GM12878 (cell line): ENCODE data around the gene RAET1E. TPM values are rescaled to one million over a fixed set of nuclear protein-coding genes. Genes with fewer than 3 reads are reported as not detected.

Source experiments
- ATAC-seq: fragments of 200-7000 bp; cut with Tn5 transposase; 3 replicates; pipeline ENCODE4 v1.9.1; 2020; ENCODE audit warnings: mild to moderate bottlenecking, moderate library complexity
- BruUV-seq: library from RNA; stranded (reverse); fragments of 400-500 nt; replicated peaks from 2 replicates; lab custom pipeline; 2021; lab: Mats Ljungman, UMichigan
- CTCF ChIA-PET: fragments of 300-600 bp; sonication (Branson Sonifier 250); formaldehyde crosslinking; extraction: SDS; loops from one replicate; lab custom pipeline; 2021; ENCODE audit warnings: inconsistent platforms; lab: Yijun Ruan, JAX
- POLR2A ChIA-PET: fragments of 350-600 bp; formaldehyde crosslinking; extraction: SDS; loops from one replicate; lab custom pipeline; 2021; ENCODE audit warnings: inconsistent platforms; lab: Charles Lee
- RAD21 ChIA-PET: fragments of 300-600 bp; sonication (Branson Sonifier 250); formaldehyde crosslinking; loops from one replicate; lab custom pipeline; 2023; ENCODE audit warnings: antibody characterized with exemption; ENCODE audit not compliant: unreplicated experiment; lab: Charles Lee
- SMC1A ChIA-PET: fragments of 300-600 bp; sonication (Branson Sonifier 250); formaldehyde crosslinking; loops from one replicate; lab custom pipeline; 2023; ENCODE audit not compliant: unreplicated experiment, uncharacterized antibody; lab: Charles Lee
- DNase-seq: peaks from one replicate; pipeline ENCODE4 v3.0.0-alpha.2; 2011; ENCODE audit warnings: low read depth, low spot score
- FAIRE-seq: peaks from 3 replicates; lab custom pipeline; 2011; peaks lifted over from hg19 to GRCh38; lab: Jason Lieb, UNC
- H2AFZ ChIP-seq: 2 replicates; pipeline ENCODE4 v1.6.0; 2011; ENCODE audit warnings: low read depth, low read length, control low read depth; ENCODE audit not compliant: control insufficient read depth
- H3K27ac ChIP-seq: 2 replicates; pipeline ENCODE4 v1.5.1; 2011; ENCODE audit warnings: control low read depth; ENCODE audit not compliant: control insufficient read depth, insufficient read depth
- H3K27me3 ChIP-seq, 2 experiments: replicated peaks in 1 of 2; 2 replicates each; pipeline versions ENCODE4 v1.6.0 to v1.6.1; 2011; ENCODE audit warnings: low read length in 1 of 2; ENCODE audit not compliant: control insufficient read depth in 2 of 2, insufficient read depth in 2 of 2
- H3K36me3 ChIP-seq, 2 experiments: 2 replicates each; pipeline ENCODE4 v1.5.1; 2011; ENCODE audit warnings: low read length in 1 of 2; ENCODE audit not compliant: control insufficient read depth in 2 of 2, insufficient read depth in 2 of 2
- H3K4me1 ChIP-seq: 2 replicates; pipeline ENCODE4 v1.6.1; 2011; ENCODE audit warnings: mild to moderate bottlenecking, low read length, moderate library complexity, mixed read lengths; ENCODE audit not compliant: control insufficient read depth, insufficient read depth
- H3K4me2 ChIP-seq: 2 replicates; pipeline ENCODE4 v1.6.0; 2011; ENCODE audit warnings: control low read depth; ENCODE audit not compliant: control insufficient read depth, insufficient read depth
- H3K4me3 ChIP-seq: fragments of 200-600 bp; sonication (generic); 2 replicates; pipeline ENCODE4 v1.5.1; 2016
- H3K79me2 ChIP-seq: 2 replicates; pipeline ENCODE4 v1.6.0; 2011; ENCODE audit warnings: low read length; ENCODE audit not compliant: control insufficient read depth, insufficient read depth
- H3K9ac ChIP-seq: 2 replicates; pipeline ENCODE4 v1.8.0; 2011; ENCODE audit warnings: low read length, control low read depth, mixed read lengths; ENCODE audit not compliant: control insufficient read depth, insufficient read depth
- H3K9me3 ChIP-seq: replicated peaks from 3 replicates; pipeline ENCODE4 v1.5.1; 2011; ENCODE audit warnings: mild to moderate bottlenecking, low read length; ENCODE audit not compliant: control insufficient read depth, insufficient read depth
- H4K20me1 ChIP-seq: 2 replicates; pipeline ENCODE4 v1.6.0; 2011; ENCODE audit not compliant: control insufficient read depth, insufficient read depth
- BRCA1 ChIP-seq: IDR thresholded peaks from 2 replicates; pipeline ENCODE4 v1.6.1; 2011; ENCODE audit warnings: low read depth, low read length, improper control_type of control experiment
- HDGF ChIP-seq: fragments of 450-650 bp; IDR thresholded peaks from 2 replicates; pipeline ENCODE4 v1.6.1; 2016; ENCODE audit warnings: antibody characterized with exemption
- PML ChIP-seq: IDR thresholded peaks from 2 replicates; pipeline ENCODE4 v1.6.1; 2012; ENCODE audit warnings: low read length, inconsistent platforms
- RB1 ChIP-seq: fragments of 450-650 bp; formaldehyde crosslinking; IDR thresholded peaks from 2 replicates; pipeline ENCODE4 v1.6.1; 2017; ENCODE audit warnings: mild to moderate bottlenecking, borderline replicate concordance
- SIX5 ChIP-seq: IDR thresholded peaks from 2 replicates; pipeline ENCODE4 v1.6.1; 2011; ENCODE audit warnings: mild to moderate bottlenecking, low read depth, low read length, moderate library complexity; ENCODE audit not compliant: severe bottlenecking
- SMAD1 ChIP-seq: fragments of 450-650 bp; IDR thresholded peaks from 2 replicates; pipeline ENCODE4 v1.6.1; 2018; ENCODE audit warnings: mild to moderate bottlenecking, low read depth; ENCODE audit not compliant: partially characterized antibody
- SUZ12 ChIP-seq: fragments of 200-600 bp; sonication (generic); IDR thresholded peaks from one replicate; pipeline ENCODE4 v1.6.1; 2018; ENCODE audit warnings: antibody characterized with exemption, mild to moderate bottlenecking; ENCODE audit not compliant: unreplicated experiment
- YY1 ChIP-seq: IDR thresholded peaks from 2 replicates; pipeline ENCODE4 v1.6.1; 2011; ENCODE audit warnings: low read depth, mild to moderate bottlenecking, low read length
- ZNF622 ChIP-seq: fragments of 450-650 bp; IDR thresholded peaks from 2 replicates; pipeline ENCODE4 v1.6.1; 2017; ENCODE audit warnings: mild to moderate bottlenecking, inconsistent platforms
- WGBS: methylation state at CpG from one replicate; pipeline ENCODE4 v1.1.6; 2016; ENCODE audit warnings: low lambda C conversion rate; ENCODE audit not compliant: insufficient replicate concordance, insufficient coverage; ENCODE audit errors: missing lambda C conversion rate; 5-methylcytosine and 5-hydroxymethylcytosine counted together
- in situ Hi-C: fragments of 300-500 bp; cut with MboI; formaldehyde crosslinking; loops from 9 replicates; pipeline ENCODE4 v1.14.3; 2018; ENCODE audit warnings: mixed read lengths
- intact Hi-C: fragments of 100-400 bp; cut with micrococcal nuclease; formaldehyde crosslinking; loops from one replicate; pipeline ENCODE4 v1.14.2; 2022; ENCODE audit not compliant: unreplicated experiment
- polyA plus RNA-seq, 11 experiments: library from polyadenylated mRNA; depleted of rRNA in 4 of 11; unstranded in 6 of 11; stranded (reverse) in 5 of 11; fragments of >200 nt; fragmentation: Nextera tagmentation in 4 of 11; fragmentation: Illumina TruSeq in 1 of 11; extraction: Ambion mirVana in 4 of 11; extraction: Trizol in 1 of 11; gene quantifications; 1 replicate in 1 of 11; 2 replicates in 10 of 11; pipeline versions ENCODE4 v1.2.1 to v1.2.3, GENCODE V29; 2011 to 2016; ENCODE audit warnings: inconsistent platforms in 2 of 11, missing spikeins in 2 of 11, low read depth in 1 of 11
- total RNA-seq, 4 experiments: library from RNA; depleted of rRNA in 3 of 4; stranded (reverse); fragments of >200 nt in 3 of 4; fragmentation: Illumina TruSeq in 1 of 4; extraction: Trizol in 1 of 4; gene quantifications; 2 replicates each; pipeline versions ENCODE4 v1.2.1 to v1.2.3, GENCODE V29; 2013 to 2021
- TF ChIP-seq, protein P1 (sequence below): fragments of 450-650 bp; IDR thresholded peaks from 2 replicates; pipeline ENCODE4 v1.6.1; 2016; ENCODE audit warnings: mild to moderate bottlenecking
- TF ChIP-seq, protein P2 (sequence below): fragments of 450-650 bp; conservative IDR thresholded peaks from 2 replicates; pipeline ENCODE4 v1.6.1; 2017; ENCODE audit warnings: mild to moderate bottlenecking, moderate library complexity

RAET1E gene
- total and polyA plus RNA-seq, 10 of the 15 experiments (the other 5 are each of a cell fraction or from before 2014, with no cell fraction given) = not detected

- SMC1A ChIA-PET = no interaction called here
- Histone ChIP-seq H3K79me2 (no peaks in the 10 kb centered on the region), H3K36me3 (no peaks in the 10 kb centered on the region), H3K4me1 (no peaks in the 10 kb centered on the region), H3K4me2 (no peak overlapping the region), H3K27ac (no peak overlapping the region), H2AFZ (no peak overlapping the region), H3K9me3 (no peaks in the 10 kb centered on the region; the same call in 2 of the 3 replicates), H3K4me3 (no peak overlapping the region), H3K27me3 (peaks cover 0 to 2% of the 10 kb centered on the region in 2 experiments; a peak in 3 of 4 replicates), H3K9ac (no peak overlapping the region), H4K20me1 (no peaks in the 10 kb centered on the region; the same call in 1 of the 2 replicates)
- POLR2A ChIA-PET = no interaction called here
- intact Hi-C loops (no loop called here), in situ Hi-C loops (no loop called here)
- RAD21 ChIA-PET = no interaction called here
- TF ChIP-seq YY1 = no peak
- no peak for TF ChIP-seq ZNF622
- TF ChIP-seq, protein P1, sequence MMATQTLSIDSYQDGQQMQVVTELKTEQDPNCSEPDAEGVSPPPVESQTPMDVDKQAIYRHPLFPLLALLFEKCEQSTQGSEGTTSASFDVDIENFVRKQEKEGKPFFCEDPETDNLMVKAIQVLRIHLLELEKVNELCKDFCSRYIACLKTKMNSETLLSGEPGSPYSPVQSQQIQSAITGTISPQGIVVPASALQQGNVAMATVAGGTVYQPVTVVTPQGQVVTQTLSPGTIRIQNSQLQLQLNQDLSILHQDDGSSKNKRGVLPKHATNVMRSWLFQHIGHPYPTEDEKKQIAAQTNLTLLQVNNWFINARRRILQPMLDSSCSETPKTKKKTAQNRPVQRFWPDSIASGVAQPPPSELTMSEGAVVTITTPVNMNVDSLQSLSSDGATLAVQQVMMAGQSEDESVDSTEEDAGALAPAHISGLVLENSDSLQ = no peak
- no peak for TF ChIP-seq HDGF
- WGBS = 29% methylated on average over 2 of the region's 2 CpGs
- DNase-seq (no peak), FAIRE-seq (no peak), ATAC-seq (no peak)
- CTCF ChIA-PET = no interaction called here
- BruUV-seq = no TSS peak
Measured at GRCh38 chr6:149917679-149918078, 19.8 kb upstream of the RAET1E start.

- Histone ChIP-seq H2AFZ (no peak overlapping the region), H3K9me3 (no peaks in the 10 kb centered on the region), H3K9ac (no peak overlapping the region), H4K20me1 (no peaks in the 10 kb centered on the region; the same call in 1 of the 2 replicates), H3K4me1 (no peaks in the 10 kb centered on the region), H3K4me3 (no peak overlapping the region), H3K4me2 (no peak overlapping the region), H3K79me2 (no peaks in the 10 kb centered on the region), H3K27me3 (no peaks in the 10 kb centered on the region; a peak in 2 of 4 replicates), H3K36me3 (no peaks in the 10 kb centered on the region), H3K27ac (no peak overlapping the region)
- ChIA-PET SMC1A (no interaction called here), CTCF (interaction anchor here (1.3 to 1.4 kb wide), 2 partner anchors 12 to 101 kb away, joined by 3 to 5 read pairs; no protein-coding TSS in a partner anchor), RAD21 (no interaction called here), POLR2A (no interaction called here)
- no peak for DNase-seq
- in situ Hi-C loops = no loop called here
- intact Hi-C loops = no loop called here
- no peak for ATAC-seq
- TF ChIP-seq SMAD1 = no peak
- TF ChIP-seq, protein P2, sequence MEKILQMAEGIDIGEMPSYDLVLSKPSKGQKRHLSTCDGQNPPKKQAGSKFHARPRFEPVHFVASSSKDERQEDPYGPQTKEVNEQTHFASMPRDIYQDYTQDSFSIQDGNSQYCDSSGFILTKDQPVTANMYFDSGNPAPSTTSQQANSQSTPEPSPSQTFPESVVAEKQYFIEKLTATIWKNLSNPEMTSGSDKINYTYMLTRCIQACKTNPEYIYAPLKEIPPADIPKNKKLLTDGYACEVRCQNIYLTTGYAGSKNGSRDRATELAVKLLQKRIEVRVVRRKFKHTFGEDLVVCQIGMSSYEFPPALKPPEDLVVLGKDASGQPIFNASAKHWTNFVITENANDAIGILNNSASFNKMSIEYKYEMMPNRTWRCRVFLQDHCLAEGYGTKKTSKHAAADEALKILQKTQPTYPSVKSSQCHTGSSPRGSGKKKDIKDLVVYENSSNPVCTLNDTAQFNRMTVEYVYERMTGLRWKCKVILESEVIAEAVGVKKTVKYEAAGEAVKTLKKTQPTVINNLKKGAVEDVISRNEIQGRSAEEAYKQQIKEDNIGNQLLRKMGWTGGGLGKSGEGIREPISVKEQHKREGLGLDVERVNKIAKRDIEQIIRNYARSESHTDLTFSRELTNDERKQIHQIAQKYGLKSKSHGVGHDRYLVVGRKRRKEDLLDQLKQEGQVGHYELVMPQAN = no peak
- TF ChIP-seq RB1 = no peak
- no peak for TF ChIP-seq SIX5
- no peak for TF ChIP-seq PML
- TF ChIP-seq SUZ12 = no peak
- TF ChIP-seq BRCA1 = no peak
- WGBS = 31% methylated on average over 10 of the region's 10 CpGs
- BruUV-seq = no TSS peak
- no peak for FAIRE-seq
Measured at GRCh38 chr6:149915970-149916865, 18.3 kb upstream of the RAET1E start.
